ENCODE data around the gene POC5. TPM values are rescaled to one million over a fixed set of nuclear protein-coding genes. Genes with fewer than 3 reads are reported as not detected.

POC5 gene
- total and polyA plus RNA-seq, 2 of the 8 experiments (the other 6 are each of a cell fraction or from before 2014, with no cell fraction given) = 11.2 to 12.1 TPM

GRCh38 chr5:75729321-75729720 lies 12.1 kb upstream of the POC5 start:
- Histone ChIP-seq H3K4me3 (ENCODE audit: extremely low read depth in 1 of 4, insufficient read depth in 2 of 4, low read depth in 3 of 4, low read length in 4 of 4) (no peak overlapping the region), H4K8ac (ENCODE audit: extremely low read depth, insufficient read depth, low read length) (no peak overlapping the region), H2BK12ac (ENCODE audit: low read depth, low read length) (no peak overlapping the region), H3K23ac (ENCODE audit: insufficient read length) (no peak overlapping the region), H4K20me1 (replicated peaks in 1 of 2; ENCODE audit: control insufficient read depth in 1 of 2, insufficient read depth in 2 of 2, low read length in 2 of 2) (no peaks in the 10 kb centered on the region), H3K9me3 (ENCODE audit: insufficient read depth in 2 of 2, low read depth in 1 of 2, low read length in 1 of 2) (0 out of 4 replicates have a peak, but pooled peaks cover 0 to 3% of the 10 kb centered on the region in 2 experiments), H3K56ac (replicated peaks; ENCODE audit: insufficient read length, low read depth, low read length) (no peak overlapping the region), H3K36me3 (ENCODE audit: control insufficient read depth in 2 of 4, insufficient read depth in 4 of 4, low read length in 3 of 4) (no peaks in the 10 kb centered on the region), H2BK20ac (ENCODE audit: low read length) (no peak overlapping the region), H2BK15ac (ENCODE audit: low read length) (no peak overlapping the region), H3K27me3 (replicated peaks in 1 of 4; ENCODE audit: control insufficient read depth in 3 of 4, extremely low read depth in 1 of 4, insufficient read depth in 3 of 4, low read length in 3 of 4) (no peaks in the 10 kb centered on the region), H4K91ac (replicated peaks; ENCODE audit: insufficient read length, low read length) (no peak overlapping the region), H4K5ac (ENCODE audit: insufficient read length, low read depth, low read length) (no peak overlapping the region), H2BK5ac (ENCODE audit: low read depth, low read length) (no peak overlapping the region), H3K9ac (replicated peaks in 1 of 4; ENCODE audit: extremely low read depth in 1 of 4, low read depth in 3 of 4, low read length in 3 of 4) (no peak overlapping the region), H3K4me1 (replicated peaks in 1 of 4; ENCODE audit: control insufficient read depth in 3 of 4, insufficient read depth in 4 of 4, low read length in 3 of 4) (no peaks in the 10 kb centered on the region), H3K18ac (ENCODE audit: extremely low read depth, low read length) (no peak overlapping the region), H3K4me2 (ENCODE audit: insufficient read depth in 1 of 2, low read depth in 2 of 2, low read length in 2 of 2) (no peak overlapping the region), H2AFZ (ENCODE audit: low read length) (no peak overlapping the region), H3K27ac (ENCODE audit: low read depth, low read length) (no peak overlapping the region), H3K4ac (replicated peaks; ENCODE audit: insufficient read length, low read depth, low read length) (no peak overlapping the region), H2AK5ac (ENCODE audit: low read depth, low read length) (no peak overlapping the region), H3K14ac (ENCODE audit: insufficient read length) (no peak overlapping the region), H2BK120ac (replicated peaks; ENCODE audit: low read depth, low read length) (no peak overlapping the region), H3K79me1 (ENCODE audit: low read depth, low read length) (no peaks in the 10 kb centered on the region), H3K23me2 (ENCODE audit: low read depth, low read length) (no peaks in the 10 kb centered on the region), H3K79me2 (ENCODE audit: control insufficient read depth in 1 of 2, insufficient read depth in 2 of 2, low read length in 2 of 2) (no peaks in the 10 kb centered on the region)
- DNase-seq (ENCODE audit: low read depth in 1 of 2, low spot score in 2 of 2) = no peak
- TF ChIP-seq SIRT6 (IDR thresholded peaks at IDR 0.05; ENCODE audit: low read length) (no peak), GTF2F1 (IDR thresholded peaks at IDR 0.05; ENCODE audit: borderline replicate concordance, low read depth, low read length) (no peak), SP4 (IDR thresholded peaks at IDR 0.05; ENCODE audit: low read length) (no peak), TAF7 (optimal IDR thresholded peaks at IDR 0.05; ENCODE audit: borderline replicate concordance, low read depth, low read length) (no peak)
- CTCF ChIA-PET (ENCODE audit: partially characterized antibody) = interaction anchor here (0.6 kb wide), 1 partner anchor 892 kb away, joined by 3 read pairs; no protein-coding TSS in a partner anchor
- POLR2A ChIA-PET (ENCODE audit: partially characterized antibody) = interaction anchor here (3.4 kb wide), 1 partner anchor 12 kb away, joined by 8 read pairs; the partner anchor contains the start of gene POC5
- FAIRE-seq = no peak
- WGBS, 2 experiments (ENCODE audit: extremely low coverage in 1 of 2, insufficient coverage in 1 of 2, insufficient read length in 1 of 2, insufficient replicate concordance in 2 of 2, low coverage in 1 of 2, low lambda C conversion rate in 2 of 2, missing lambda C conversion rate in 1 of 2) = 95% methylated on average over 3 of the region's 3 CpGs; no CpG with 5 or more reads in 1 of the 2 experiments

Data from H1 (cell line).